Measurements from ENCODE around the gene ACER3. TPM values are rescaled to one million over a fixed set of nuclear protein-coding genes. Genes with fewer than 3 reads are reported as not detected.

The ACER3 gene
- total and polyA plus RNA-seq, 2 of the 4 experiments (the other 2 are of a cell fraction): 3.5 to 10.0 TPM

- Histone ChIP-seq H3K18ac (ENCODE audit: low read depth, low read length) (no peak overlapping the region), H3K4me1 (ENCODE audit: control insufficient read depth, insufficient read depth, low read length) (no peaks in the 10 kb centered on the region), H4K91ac (ENCODE audit: insufficient read depth, low read depth, low read length) (no peak overlapping the region), H3K9me1 (ENCODE audit: insufficient read depth, low read length) (peaks cover 3% of the 10 kb centered on the region; the same call in 1 of the 2 replicates), H4K8ac (ENCODE audit: low read depth in 2 of 2, low read length in 2 of 2) (no peak overlapping the region), H3K9ac (ENCODE audit: low read depth, low read length) (no peak overlapping the region), H3K4me2 (ENCODE audit: low read depth, low read length) (no peak overlapping the region), H2AK9ac (replicated peaks; ENCODE audit: low read depth, low read length, poor library complexity) (no peak overlapping the region), H2BK20ac (ENCODE audit: low read depth, low read length) (no peak overlapping the region), H2BK120ac (ENCODE audit: low read depth, low read length) (no peak overlapping the region), H3K27ac (ENCODE audit: insufficient read depth, low read length) (no peak overlapping the region), H2AK5ac (ENCODE audit: low read depth, low read length) (no peak overlapping the region), H3K9me3 (ENCODE audit: control insufficient read depth, insufficient read depth, low read length) (no peaks in the 10 kb centered on the region), H2BK15ac (ENCODE audit: low read depth, low read length) (no peak overlapping the region), H3K56ac (ENCODE audit: extremely low read depth, insufficient read depth, low read length) (no peak overlapping the region), H3K4ac (ENCODE audit: low read depth, low read length) (no peak overlapping the region), H3K14ac (replicated peaks; ENCODE audit: low read depth, low read length) (no peak overlapping the region), H3K79me1 (ENCODE audit: low read depth in 1 of 2, low read length in 2 of 2) (no peaks in the 10 kb centered on the region; a peak in 2 of 4 replicates), H3K36me3 (ENCODE audit: control insufficient read depth, insufficient read depth, low read length) (no peaks in the 10 kb centered on the region), H4K5ac (ENCODE audit: low read depth, low read length) (no peak overlapping the region), H3K23ac (ENCODE audit: low read depth, low read length) (no peak overlapping the region), H3K4me3 (ENCODE audit: insufficient read depth, low read depth, low read length) (no peak overlapping the region), H2AFZ (replicated peaks; ENCODE audit: low read length, poor library complexity) (no peak overlapping the region), H2BK5ac (ENCODE audit: low read depth, low read length, poor library complexity, severe bottlenecking) (no peak overlapping the region), H4K20me1 (ENCODE audit: insufficient read depth, low read length) (no peaks in the 10 kb centered on the region), H3K27me3 (ENCODE audit: control insufficient read depth, insufficient read depth, low read length) (no peaks in the 10 kb centered on the region)
- no TSS peak for BruUV-seq (replicated peaks)
- dilution Hi-C loops (cut with HindIII; ENCODE audit: low sequenced_read_pairs, unreplicated experiment): no loop called here
- intact Hi-C loops (cut with micrococcal nuclease): no loop called here
- ChIA-PET CTCF (no interaction called here), POLR2A (ENCODE audit: unreplicated experiment) (no interaction called here)
- in situ Hi-C loops (cut with MboI; ENCODE audit: low sequenced_read_pairs): no loop called here
- DNase-seq: no peak
- no CpG with 5 or more reads among the region's 1 CpG for WGBS, 2 experiments (ENCODE audit: extremely low coverage in 2 of 2, insufficient read length in 1 of 2)
- no peak for TF ChIP-seq BHLHE40 (IDR thresholded peaks at IDR 0.05; ENCODE audit: low read depth, low read length)
- ATAC-seq (ENCODE audit: low read depth): no peak
Observed at GRCh38 chr11:76947190-76947589, 86.5 kb downstream of the ACER3 start.
